GM12878 (cell line): ENCODE results near the gene CCDC57. TPM values are rescaled to one million over a fixed set of nuclear protein-coding genes. Genes with fewer than 3 reads are reported as not detected.

Source experiments
- CUX1 ChIP-seq: IDR thresholded peaks from 2 replicates; pipeline ENCODE4 v1.6.1; 2012; ENCODE audit warnings: improper control_type of control experiment, low read depth, low read length; ENCODE audit not compliant: insufficient replicate concordance
- EZH2 ChIP-seq: IDR thresholded peaks from 2 replicates; pipeline ENCODE4 v1.6.1; 2012; ENCODE audit warnings: low read depth, mild to moderate bottlenecking, control low read depth, inconsistent platforms, low read length, borderline replicate concordance; ENCODE audit not compliant: control insufficient read depth
- GATAD2B ChIP-seq: fragments of 450-650 bp; conservative IDR thresholded peaks from 2 replicates; pipeline ENCODE4 v1.6.1; 2017; ENCODE audit warnings: low read depth, mild to moderate bottlenecking, moderate library complexity
- MEF2B ChIP-seq: fragments of 450-650 bp; IDR thresholded peaks from 2 replicates; pipeline ENCODE4 v1.6.1; 2018; ENCODE audit warnings: mild to moderate bottlenecking, moderate library complexity; ENCODE audit not compliant: partially characterized antibody, poor library complexity, severe bottlenecking
- POLR2A ChIP-seq: IDR thresholded peaks from 2 replicates; pipeline ENCODE4 v1.6.1; 2011; ENCODE audit warnings: low read depth, mild to moderate bottlenecking, low read length
- ZNF687 ChIP-seq: fragments of 450-650 bp; IDR thresholded peaks from 2 replicates; pipeline ENCODE4 v1.6.1; 2017; ENCODE audit warnings: mild to moderate bottlenecking, moderate library complexity
- polyA plus RNA-seq, 11 experiments: library from polyadenylated mRNA; depleted of rRNA in 4 of 11; unstranded in 6 of 11; stranded (reverse) in 5 of 11; fragments of >200 nt; fragmentation: Nextera tagmentation in 4 of 11; fragmentation: Illumina TruSeq in 1 of 11; extraction: Ambion mirVana in 4 of 11; extraction: Trizol in 1 of 11; gene quantifications; 1 replicate in 1 of 11; 2 replicates in 10 of 11; pipeline versions ENCODE4 v1.2.1 to v1.2.3, GENCODE V29; 2011 to 2016; ENCODE audit warnings: inconsistent platforms in 2 of 11, missing spikeins in 2 of 11, low read depth in 1 of 11
- total RNA-seq, 4 experiments: library from RNA; depleted of rRNA in 3 of 4; stranded (reverse); fragments of >200 nt in 3 of 4; fragmentation: Illumina TruSeq in 1 of 4; extraction: Trizol in 1 of 4; gene quantifications; 2 replicates each; pipeline versions ENCODE4 v1.2.1 to v1.2.3, GENCODE V29; 2013 to 2021
- TF ChIP-seq, protein P1 (sequence below): fragments of 450-650 bp; IDR thresholded peaks from 2 replicates; pipeline ENCODE4 v1.6.1; 2017; ENCODE audit warnings: mild to moderate bottlenecking, low read depth, inconsistent platforms; ENCODE audit not compliant: poor library complexity, severe bottlenecking

CCDC57 gene
- total and polyA plus RNA-seq, 10 of the 15 experiments (the other 5 are each of a cell fraction or from before 2014, with no cell fraction given), result 5.4 to 123 (median 45.8) TPM

DNA sequence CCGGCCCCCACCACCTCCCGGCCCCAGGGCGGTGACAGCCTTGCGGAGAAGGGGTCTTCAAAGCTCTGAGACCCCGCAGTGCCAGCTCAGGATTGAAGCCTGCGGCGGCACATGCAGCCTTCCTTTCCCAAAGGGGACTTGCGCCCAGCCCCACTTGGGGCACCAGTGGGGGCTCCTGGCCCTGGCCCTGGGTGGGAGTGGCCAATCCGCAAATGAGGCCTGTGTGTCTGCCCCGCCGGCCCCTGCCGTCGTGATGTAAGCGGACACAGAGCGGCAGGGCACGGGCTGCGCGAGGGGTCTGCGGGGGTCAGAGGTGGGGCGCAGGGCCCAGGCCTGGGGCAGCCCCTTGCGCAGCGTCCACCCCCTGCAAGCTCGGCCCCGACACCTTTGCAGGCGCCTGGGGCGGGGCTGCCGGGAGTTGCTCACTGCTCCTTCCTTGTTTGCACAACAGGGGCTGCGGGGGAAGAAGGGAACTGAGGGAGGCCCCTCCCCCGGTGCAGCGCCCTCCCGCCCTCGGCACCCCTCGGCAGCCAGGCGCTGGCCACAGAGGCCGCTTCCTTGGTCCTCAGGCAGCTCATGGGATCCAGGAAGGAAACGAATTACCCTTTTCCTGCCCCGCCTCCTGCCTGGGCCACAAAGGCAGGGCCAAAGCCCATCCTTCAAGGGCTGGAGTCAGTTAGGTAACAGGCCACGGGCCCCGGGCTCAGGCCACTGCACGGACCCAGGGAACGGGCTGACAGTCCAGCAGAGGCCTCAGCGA is 19.1 kb upstream of the CCDC57 start (continued):
- TF ChIP-seq, protein P1, sequence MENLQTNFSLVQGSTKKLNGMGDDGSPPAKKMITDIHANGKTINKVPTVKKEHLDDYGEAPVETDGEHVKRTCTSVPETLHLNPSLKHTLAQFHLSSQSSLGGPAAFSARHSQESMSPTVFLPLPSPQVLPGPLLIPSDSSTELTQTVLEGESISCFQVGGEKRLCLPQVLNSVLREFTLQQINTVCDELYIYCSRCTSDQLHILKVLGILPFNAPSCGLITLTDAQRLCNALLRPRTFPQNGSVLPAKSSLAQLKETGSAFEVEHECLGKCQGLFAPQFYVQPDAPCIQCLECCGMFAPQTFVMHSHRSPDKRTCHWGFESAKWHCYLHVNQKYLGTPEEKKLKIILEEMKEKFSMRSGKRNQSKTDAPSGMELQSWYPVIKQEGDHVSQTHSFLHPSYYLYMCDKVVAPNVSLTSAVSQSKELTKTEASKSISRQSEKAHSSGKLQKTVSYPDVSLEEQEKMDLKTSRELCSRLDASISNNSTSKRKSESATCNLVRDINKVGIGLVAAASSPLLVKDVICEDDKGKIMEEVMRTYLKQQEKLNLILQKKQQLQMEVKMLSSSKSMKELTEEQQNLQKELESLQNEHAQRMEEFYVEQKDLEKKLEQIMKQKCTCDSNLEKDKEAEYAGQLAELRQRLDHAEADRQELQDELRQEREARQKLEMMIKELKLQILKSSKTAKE, result no peak
- TF ChIP-seq MEF2B, result peak; percentile 0
- 0 out of 2 replicates have a peak, but pooled peaks have one; percentile 44 for TF ChIP-seq ZNF687
- no peak; the same call in 1 of the 2 replicates for TF ChIP-seq GATAD2B
- peak; percentile 28; the same call in 1 of the 2 replicates for TF ChIP-seq POLR2A
- no peak for TF ChIP-seq EZH2
- TF ChIP-seq CUX1, result no peak
